ENCODE data around the gene MTERF1. TPM values are rescaled to one million over a fixed set of nuclear protein-coding genes. Genes with fewer than 3 reads are reported as not detected.
"Not testable (repeated sequence)": the region's sequence is repeated elsewhere in the genome, so short reads cannot be mapped to it uniquely, and the experiment has no call there.

MTERF1 gene
- total RNA-seq, 1 donor from 2014 or later: 7.6 TPM

- not testable (repeated sequence) for DNase-seq (ENCODE audit: low read depth, low spot score)
These were observed 7.1 kb upstream of the MTERF1 start for GRCh38 chr7:91887336-91888213.

- no peak for DNase-seq (ENCODE audit: low read depth, low spot score)
These were observed 3.3 kb upstream of the MTERF1 start for GRCh38 chr7:91883676-91884362.

GRCh38 chr7:91880016-91880412, 488 bp downstream of the MTERF1 start:
- DNase-seq (ENCODE audit: low read depth, low spot score): no peak

GRCh38 chr7:91876391-91877133, 3.9 kb downstream of the MTERF1 start:
- no peak for DNase-seq (ENCODE audit: low read depth, low spot score)

- no peak for DNase-seq (ENCODE audit: low read depth, low spot score)
These were observed 4.7 kb downstream of the MTERF1 start for GRCh38 chr7:91875851-91876250.

- DNase-seq (ENCODE audit: low read depth, low spot score): no peak
These were observed 7.6 kb downstream of the MTERF1 start for GRCh38 chr7:91872928-91873327.

- no peak for DNase-seq (ENCODE audit: low read depth, low spot score)
These were observed 8.4 kb downstream of the MTERF1 start for GRCh38 chr7:91872069-91872468.

- no peak for DNase-seq (ENCODE audit: low read depth, low spot score)
These were observed 10.8 kb downstream of the MTERF1 start for GRCh38 chr7:91869661-91870060.

GRCh38 chr7:91866599-91867148, 13.8 kb downstream of the MTERF1 start:
- DNase-seq (ENCODE audit: low read depth, low spot score): no peak

- DNase-seq (ENCODE audit: low read depth, low spot score): no peak
These were observed 15.0 kb downstream of the MTERF1 start for GRCh38 chr7:91865511-91865910.

GRCh38 chr7:91864604-91865003, 15.9 kb downstream of the MTERF1 start:
- DNase-seq (ENCODE audit: low read depth, low spot score): not testable (repeated sequence)

- DNase-seq (ENCODE audit: low read depth, low spot score): no peak
These were observed 16.4 kb downstream of the MTERF1 start for GRCh38 chr7:91864070-91864469.

GRCh38 chr7:91852263-91852741, 28.2 kb downstream of the MTERF1 start:
- peak; percentile 32 for DNase-seq (ENCODE audit: low read depth, low spot score)

GRCh38 chr7:91850455-91850854, 30.0 kb downstream of the MTERF1 start:
- DNase-seq (ENCODE audit: low read depth, low spot score): no peak

- no peak for DNase-seq (ENCODE audit: low read depth, low spot score)
These were observed 32.5 kb downstream of the MTERF1 start for GRCh38 chr7:91847876-91848588.

GRCh38 chr7:91847231-91847630, 33.3 kb downstream of the MTERF1 start:
- no peak for DNase-seq (ENCODE audit: low read depth, low spot score)

- no peak for DNase-seq (ENCODE audit: low read depth, low spot score)
These were observed 34.1 kb downstream of the MTERF1 start for GRCh38 chr7:91846436-91846835.

GRCh38 chr7:91843831-91844230, 36.7 kb downstream of the MTERF1 start:
- no peak for DNase-seq (ENCODE audit: low read depth, low spot score)

- no peak for DNase-seq (ENCODE audit: low read depth, low spot score)
These were observed 42.1 kb downstream of the MTERF1 start for GRCh38 chr7:91838439-91838838.

- no peak for DNase-seq (ENCODE audit: low read depth, low spot score)
These were observed 43.0 kb downstream of the MTERF1 start for GRCh38 chr7:91837397-91838070.
